H1 (cell line): ENCODE measurements around the gene CAPS. TPM values are rescaled to one million over a fixed set of nuclear protein-coding genes. Genes with fewer than 3 reads are reported as not detected.

Experiments
- CTCF ChIA-PET: fragments of 300-600 bp; sonication (Branson Sonifier 250); formaldehyde crosslinking; loops from one replicate; lab custom pipeline; 2021; ENCODE audit not compliant: partially characterized antibody; lab: Charles Lee
- POLR2A ChIA-PET: fragments of 300-600 bp; sonication (Branson Sonifier 250); formaldehyde crosslinking; loops from one replicate; lab custom pipeline; 2021; ENCODE audit warnings: inconsistent platforms; ENCODE audit not compliant: partially characterized antibody; lab: Charles Lee
- DNase-seq, 2 experiments: peaks; one replicate each; pipeline versions ENCODE4 v3.0.0 to v3.0.0-alpha.2; 2010 to 2022; ENCODE audit warnings: low spot score in 2 of 2, low read depth in 1 of 2, mixed read lengths in 1 of 2
- FAIRE-seq: peaks from 2 replicates; lab custom pipeline; 2011; peaks lifted over from hg19 to GRCh38; lab: Jason Lieb, UNC
- H2AFZ ChIP-seq: 2 replicates; pipeline ENCODE4 v1.8.1; 2012; ENCODE audit warnings: low read length, inconsistent platforms
- H2AK5ac ChIP-seq: 2 replicates; pipeline ENCODE4 v1.6.1; 2013; ENCODE audit warnings: low read depth, low read length
- H2BK120ac ChIP-seq: replicated peaks from 2 replicates; pipeline ENCODE3; 2013; ENCODE audit warnings: low read depth, low read length, inconsistent platforms
- H2BK12ac ChIP-seq: 2 replicates; pipeline ENCODE4 v1.6.1; 2013; ENCODE audit warnings: low read depth, low read length
- H2BK15ac ChIP-seq: 2 replicates; pipeline ENCODE4 v1.6.1; 2013; ENCODE audit warnings: low read length
- H2BK20ac ChIP-seq: 2 replicates; pipeline ENCODE4 v1.6.1; 2013; ENCODE audit warnings: low read length
- H2BK5ac ChIP-seq: 2 replicates; pipeline ENCODE4 v1.6.1; 2013; ENCODE audit warnings: low read depth, low read length
- H3K14ac ChIP-seq: 2 replicates; pipeline ENCODE4 v1.6.1; 2013; ENCODE audit warnings: inconsistent platforms; ENCODE audit not compliant: insufficient read length
- H3K18ac ChIP-seq: 2 replicates; pipeline ENCODE4 v1.6.1; 2013; ENCODE audit warnings: low read length; ENCODE audit errors: extremely low read depth
- H3K23ac ChIP-seq: 2 replicates; pipeline ENCODE4 v1.6.1; 2013; ENCODE audit warnings: inconsistent platforms; ENCODE audit not compliant: insufficient read length
- H3K23me2 ChIP-seq: 2 replicates; pipeline ENCODE4 v1.6.1; 2013; ENCODE audit warnings: low read depth, low read length
- H3K27ac ChIP-seq: 2 replicates; pipeline ENCODE4 v1.6.1; 2011; ENCODE audit warnings: low read depth, low read length, inconsistent platforms
- H3K27me3 ChIP-seq, 4 experiments: replicated peaks in 1 of 4; 1 replicate in 1 of 4; 2 replicates in 3 of 4; pipeline versions ENCODE4 v1.6.1 to v1.8.1; 2011 to 2013; ENCODE audit warnings: low read length in 3 of 4, mild to moderate bottlenecking in 3 of 4, inconsistent platforms in 2 of 4, mixed read lengths in 2 of 4, moderate library complexity in 1 of 4; ENCODE audit not compliant: control insufficient read depth in 3 of 4, insufficient read depth in 3 of 4; ENCODE audit errors: extremely low read depth in 1 of 4
- H3K36me3 ChIP-seq, 4 experiments: 2 replicates each; pipeline versions ENCODE4 v1.6.1 to v1.8.1; 2011 to 2013; ENCODE audit warnings: mild to moderate bottlenecking in 4 of 4, low read length in 3 of 4, moderate library complexity in 2 of 4, control low read depth in 1 of 4, inconsistent platforms in 1 of 4; ENCODE audit not compliant: insufficient read depth in 4 of 4, control insufficient read depth in 2 of 4
- H3K4ac ChIP-seq: replicated peaks from 2 replicates; pipeline ENCODE3; 2013; ENCODE audit warnings: low read length, low read depth, mixed read lengths, inconsistent platforms; ENCODE audit not compliant: insufficient read length
- H3K4me1 ChIP-seq, 4 experiments: replicated peaks in 1 of 4; 1 replicate in 1 of 4; 2 replicates in 3 of 4; pipeline versions ENCODE4 v1.6.1 to v1.8.1; 2011 to 2013; ENCODE audit warnings: low read length in 3 of 4, inconsistent platforms in 2 of 4, mixed read lengths in 1 of 4; ENCODE audit not compliant: insufficient read depth in 4 of 4, control insufficient read depth in 3 of 4
- H3K4me2 ChIP-seq, 2 experiments: 2 replicates each; pipeline versions ENCODE4 v1.6.1 to v1.8.1; 2011 to 2013; ENCODE audit warnings: low read depth in 2 of 2, low read length in 2 of 2, control low read depth in 1 of 2, inconsistent platforms in 1 of 2, mild to moderate bottlenecking in 1 of 2; ENCODE audit not compliant: insufficient read depth in 1 of 2
- H3K4me3 ChIP-seq, 4 experiments: fragments of 200-600, 300-600 bp in 1 of 4; sonication (generic), shearing (Covaris generic), sonication (Bioruptor Twin) in 1 of 4; 2 replicates each; pipeline versions ENCODE4 v1.5.1 to v1.8.1; 2011 to 2016; ENCODE audit warnings: low read length in 4 of 4, low read depth in 3 of 4, control low read depth in 2 of 4, inconsistent platforms in 2 of 4, mild to moderate bottlenecking in 2 of 4, mixed read lengths in 1 of 4, moderate library complexity in 1 of 4; ENCODE audit not compliant: insufficient read depth in 2 of 4; ENCODE audit errors: extremely low read depth in 1 of 4
- H3K56ac ChIP-seq: replicated peaks from 2 replicates; pipeline ENCODE3; 2013; ENCODE audit warnings: low read depth, mild to moderate bottlenecking, mixed read lengths, low read length, inconsistent platforms; ENCODE audit not compliant: insufficient read length
- H3K79me1 ChIP-seq: 2 replicates; pipeline ENCODE4 v1.6.1; 2013; ENCODE audit warnings: low read depth, low read length, control low read depth
- H3K79me2 ChIP-seq, 2 experiments: 2 replicates each; pipeline versions ENCODE4 v1.6.1 to v1.8.1; 2012 to 2013; ENCODE audit warnings: low read length in 2 of 2, mild to moderate bottlenecking in 2 of 2, inconsistent platforms in 1 of 2; ENCODE audit not compliant: insufficient read depth in 2 of 2, control insufficient read depth in 1 of 2
- H3K9ac ChIP-seq, 4 experiments: replicated peaks in 1 of 4; 1 replicate in 1 of 4; 2 replicates in 3 of 4; pipeline versions ENCODE4 v1.6.1 to v1.8.1; 2011 to 2013; ENCODE audit warnings: low read depth in 3 of 4, low read length in 3 of 4, control low read depth in 2 of 4, mild to moderate bottlenecking in 2 of 4, moderate library complexity in 2 of 4, inconsistent platforms in 1 of 4; ENCODE audit errors: extremely low read depth in 1 of 4
- H3K9me3 ChIP-seq, 2 experiments: 2 replicates each; pipeline versions ENCODE4 v1.6.1 to v1.8.1; 2012 to 2013; ENCODE audit warnings: mild to moderate bottlenecking in 2 of 2, moderate library complexity in 2 of 2, control low read depth in 1 of 2, inconsistent platforms in 1 of 2, low read depth in 1 of 2, low read length in 1 of 2, mixed read lengths in 1 of 2; ENCODE audit not compliant: insufficient read depth in 2 of 2
- H4K20me1 ChIP-seq, 2 experiments: replicated peaks in 1 of 2; 2 replicates each; pipeline versions ENCODE3 to v1.8.1; 2011 to 2013; ENCODE audit warnings: inconsistent platforms in 2 of 2, low read length in 2 of 2, mild to moderate bottlenecking in 1 of 2; ENCODE audit not compliant: insufficient read depth in 2 of 2, control insufficient read depth in 1 of 2
- H4K5ac ChIP-seq: 2 replicates; pipeline ENCODE4 v1.6.1; 2013; ENCODE audit warnings: low read length, low read depth, mixed read lengths, inconsistent platforms; ENCODE audit not compliant: insufficient read length
- H4K8ac ChIP-seq: 2 replicates; pipeline ENCODE4 v1.8.0; 2013; ENCODE audit warnings: mild to moderate bottlenecking, moderate library complexity, low read length, inconsistent platforms; ENCODE audit not compliant: insufficient read depth; ENCODE audit errors: extremely low read depth
- H4K91ac ChIP-seq: replicated peaks from 2 replicates; pipeline ENCODE3; 2013; ENCODE audit warnings: low read length, mixed read lengths, inconsistent platforms; ENCODE audit not compliant: insufficient read length
- ASH2L ChIP-seq: fragments of 200-600, 300-600 bp; sonication (generic); IDR thresholded peaks from one replicate; pipeline ENCODE4 v1.7.1; 2017; ENCODE audit warnings: low read length
- JUN ChIP-seq: IDR thresholded peaks from 2 replicates; pipeline ENCODE4 v1.6.1; 2011; ENCODE audit warnings: low read depth, mild to moderate bottlenecking, improper control_type of control experiment, low read length
- POLR2A ChIP-seq, 2 experiments: IDR thresholded peaks; 1 replicate in 1 of 2; 2 replicates in 1 of 2; pipeline ENCODE4 v1.6.1; 2011; ENCODE audit warnings: low read depth in 2 of 2, low read length in 2 of 2, mild to moderate bottlenecking in 2 of 2; ENCODE audit errors: control extremely low read depth in 1 of 2
- RXRA ChIP-seq: IDR thresholded peaks from 2 replicates; pipeline ENCODE4 v1.6.1; 2011; ENCODE audit warnings: low read depth, mild to moderate bottlenecking, low read length, moderate library complexity; ENCODE audit not compliant: insufficient read depth
- WGBS, 2 experiments: shearing (Covaris generic) in 1 of 2; methylation state at CpG; one replicate each; pipeline versions ENCODE4 v1.1.6 to v1.1.7; 2013 to 2015; ENCODE audit warnings: low lambda C conversion rate in 2 of 2, mixed read lengths in 2 of 2, inconsistent platforms in 1 of 2, low coverage in 1 of 2, missing lambda C conversion rate in 1 of 2; ENCODE audit not compliant: insufficient replicate concordance in 2 of 2, insufficient coverage in 1 of 2, insufficient read length in 1 of 2; ENCODE audit errors: extremely low coverage in 1 of 2, missing lambda C conversion rate in 1 of 2; 5-methylcytosine and 5-hydroxymethylcytosine counted together
- long read RNA-seq, 2 experiments: library from RNA in 1 of 2; library from capped mRNA in 1 of 2; stranded (forward); transcript quantifications; one replicate each; pipeline ENCODE4 v2.0.0, GENCODE V29; 2021; ENCODE audit warnings: inconsistent platforms in 1 of 2
- polyA minus RNA-seq, 3 experiments: library from RNA; depleted of rRNA, polyadenylated mRNA; stranded (reverse); fragments of >200 nt; gene quantifications; 1 replicate in 2 of 3; 2 replicates in 1 of 3; pipeline ENCODE4 v1.2.3, GENCODE V29; 2011
- polyA plus RNA-seq, 7 experiments: library from polyadenylated mRNA; depleted of rRNA in 3 of 7; stranded (reverse) in 5 of 7; unstranded in 2 of 7; fragments of >200 nt in 5 of 7; fragments of 200-250 nt in 2 of 7; gene quantifications; 1 replicate in 5 of 7; 2 replicates in 1 of 7; 4 replicates in 1 of 7; pipeline versions ENCODE4 v1.2.1 to v1.2.3, GENCODE V29; 2011 to 2013; ENCODE audit warnings: missing spikeins in 2 of 7, mixed read lengths in 2 of 7
- total RNA-seq: library from RNA; stranded (reverse); fragmentation: NEBNext Ultra II Directional; extraction: Animal tissue kit (Norgen Biotek cat#: 25700); gene quantifications from 2 replicates; pipeline ENCODE4 v1.2.1, GENCODE V29; 2021

CAPS gene
- 1.8 and 2.1 TPM in 2 replicates for total RNA-seq
- polyA plus RNA-seq (2011; rRNA removed), result 2.4 and 4.2 TPM in 2 replicates
- polyA plus RNA-seq (2011; cell fraction: cytosol; rRNA removed), result 4.2 TPM
- 8.2 TPM for polyA plus RNA-seq (2011; cell fraction: nucleus; rRNA removed)
- 1.9 to 3.7 TPM (median 2.8 TPM) in 4 replicates for polyA plus RNA-seq (2012, experiment 1 of 2)
- polyA plus RNA-seq (2012, experiment 2 of 2), result 1.7 TPM
- polyA plus RNA-seq (2013, experiment 1 of 2), result 2.1 TPM
- polyA plus RNA-seq (2013, experiment 2 of 2), result 1.4 TPM
- 0.24 and 0.47 TPM in 2 replicates for polyA minus RNA-seq (2011; rRNA and poly(A)+ RNA removed)
- polyA minus RNA-seq (2011; cell fraction: cytosol; rRNA and poly(A)+ RNA removed), result 0.66 TPM
- 1.1 TPM for polyA minus RNA-seq (2011; cell fraction: nucleus; rRNA and poly(A)+ RNA removed)
- long read RNA-seq, experiment 1, result 0 reads
- long read RNA-seq, experiment 2, result 0 reads

- H3K4me2 ChIP-seq, result no peak within 1 kb of the TSS
- no peak for DNase-seq
- no peak within 1 kb of the TSS for H3K9ac ChIP-seq
- no peak within 1 kb of the TSS for H4K91ac ChIP-seq
- no peak for TF ChIP-seq RXRA
- TF ChIP-seq JUN, result no peak
- no peak for TF ChIP-seq ASH2L
- TF ChIP-seq POLR2A (IDR thresholded peaks at IDR 0.05; ENCODE audit: control extremely low read depth in 1 of 2, low read depth in 2 of 2, low read length in 2 of 2), result no peak
- H2BK5ac ChIP-seq, result no peak within 1 kb of the TSS
- FAIRE-seq, result no peak
- no peaks in the 10 kb centered on the region for H3K4me1 ChIP-seq
- no peak within 1 kb of the TSS for H3K4me3 ChIP-seq
- H4K20me1 ChIP-seq, result peaks cover 3 to 6% of the 10 kb centered on the region in 2 experiments
- peaks cover 3 to 21% (median 14%) of the 10 kb centered on the region in 4 experiments; a peak in 7 of 8 replicates for H3K36me3 ChIP-seq
- no peak within 1 kb of the TSS for H2AK5ac ChIP-seq
- CTCF ChIA-PET, result interaction anchor here (0.6 to 0.9 kb wide), 2 partner anchors 83 to 110 kb away, joined by 3 read pairs; no protein-coding TSS in a partner anchor
- no peaks in the 10 kb centered on the region for H3K79me2 ChIP-seq
- no peak within 1 kb of the TSS for H3K14ac ChIP-seq
- no peaks in the 10 kb centered on the region for H3K27me3 ChIP-seq
- no peak within 1 kb of the TSS for H3K56ac ChIP-seq
- H3K23ac ChIP-seq, result no peak within 1 kb of the TSS
- H3K18ac ChIP-seq, result no peak within 1 kb of the TSS
- H2AFZ ChIP-seq, result no peak within 1 kb of the TSS
- H3K27ac ChIP-seq, result no peak within 1 kb of the TSS
- no peak within 1 kb of the TSS for H4K5ac ChIP-seq
- WGBS, 2 experiments, result 89% methylated on average over 10 of the region's 10 CpGs; no CpG with 5 or more reads in 1 of the 2 experiments
- H2BK120ac ChIP-seq, result no peak within 1 kb of the TSS
- H2BK15ac ChIP-seq, result no peak within 1 kb of the TSS
- H2BK12ac ChIP-seq, result no peak within 1 kb of the TSS
- POLR2A ChIA-PET, result interaction anchor here (0.9 to 1.9 kb wide), 2 partner anchors 10 to 16 kb away, joined by 3 to 14 read pairs; partner anchors contain the start of genes NDUFA11 and VMAC
- no peaks in the 10 kb centered on the region for H3K23me2 ChIP-seq
- H4K8ac ChIP-seq, result no peak within 1 kb of the TSS
- H3K79me1 ChIP-seq, result no peaks in the 10 kb centered on the region
- H2BK20ac ChIP-seq, result no peak within 1 kb of the TSS
- H3K4ac ChIP-seq, result no peak within 1 kb of the TSS
- H3K9me3 ChIP-seq, result no peaks in the 10 kb centered on the region
Observed at GRCh38 chr19:5913739-5914357, at the start of gene CAPS. TSS of gene CAPS (plus strand) at chr19:5914254. CDS start at chr19:5914407, 153 bp downstream.
